ENCODE data around the gene UPF2.
"Not testable (repeated sequence)": the region's sequence is repeated elsewhere in the genome, so short reads cannot be mapped to it uniquely, and the experiment has no call there.

The UPF2 gene

GRCh38 chr10:12042797-12043651 lies at the start of gene UPF2:
UPF2 (minus strand) TSS chr10:12042809; CDS start chr10:12035423, 7,386 bp downstream.
- DNase-seq (ENCODE audit: low read depth): peak; percentile 97

DNA sequence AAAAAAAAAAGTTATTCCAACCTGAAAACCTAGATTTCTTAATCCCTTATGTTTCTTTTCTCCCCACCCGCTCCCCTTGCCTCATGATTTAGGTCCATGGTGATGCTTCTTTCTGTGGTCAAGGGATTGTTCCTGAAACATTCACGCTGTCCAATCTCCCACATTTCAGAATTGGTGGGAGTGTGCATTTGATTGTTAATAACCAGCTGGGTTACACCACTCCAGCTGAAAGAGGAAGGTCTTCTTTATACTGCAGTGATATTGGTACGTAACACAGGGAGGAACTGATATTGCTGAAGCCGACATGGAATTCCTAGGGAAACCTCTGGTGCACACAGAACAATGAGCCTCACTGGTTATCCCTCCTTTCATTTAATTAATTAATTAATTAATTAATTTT lies 48.8 kb upstream of the UPF2 start:
- no peak for DNase-seq (ENCODE audit: low read depth)

GRCh38 chr10:12088919-12089318 lies 46.3 kb upstream of the UPF2 start:
- DNase-seq (ENCODE audit: low read depth): no peak

GRCh38 chr10:12081879-12082557 lies 39.4 kb upstream of the UPF2 start:
- DNase-seq (ENCODE audit: low read depth): no peak

DNA sequence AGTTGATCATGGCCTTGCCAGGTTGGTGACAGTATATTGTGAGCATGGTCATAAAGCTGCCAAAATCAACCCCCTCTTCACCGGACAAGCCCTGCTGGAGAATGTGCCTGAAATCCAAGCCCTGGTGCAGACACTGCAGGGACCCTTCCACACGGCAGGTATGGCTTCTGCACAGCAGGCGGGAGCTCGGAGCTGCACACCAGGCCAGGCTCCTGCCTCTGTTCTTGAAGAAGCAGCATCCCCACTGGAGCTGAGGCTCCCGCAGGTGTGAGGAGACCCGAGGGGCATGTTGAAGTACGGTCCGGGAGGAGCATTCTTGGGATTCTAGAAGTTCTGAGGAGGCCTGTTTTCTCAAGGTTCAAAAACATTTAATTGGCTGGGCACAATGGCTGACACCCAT lies 38.9 kb upstream of the UPF2 start:
- no peak for DNase-seq (ENCODE audit: low read depth)

DNA sequence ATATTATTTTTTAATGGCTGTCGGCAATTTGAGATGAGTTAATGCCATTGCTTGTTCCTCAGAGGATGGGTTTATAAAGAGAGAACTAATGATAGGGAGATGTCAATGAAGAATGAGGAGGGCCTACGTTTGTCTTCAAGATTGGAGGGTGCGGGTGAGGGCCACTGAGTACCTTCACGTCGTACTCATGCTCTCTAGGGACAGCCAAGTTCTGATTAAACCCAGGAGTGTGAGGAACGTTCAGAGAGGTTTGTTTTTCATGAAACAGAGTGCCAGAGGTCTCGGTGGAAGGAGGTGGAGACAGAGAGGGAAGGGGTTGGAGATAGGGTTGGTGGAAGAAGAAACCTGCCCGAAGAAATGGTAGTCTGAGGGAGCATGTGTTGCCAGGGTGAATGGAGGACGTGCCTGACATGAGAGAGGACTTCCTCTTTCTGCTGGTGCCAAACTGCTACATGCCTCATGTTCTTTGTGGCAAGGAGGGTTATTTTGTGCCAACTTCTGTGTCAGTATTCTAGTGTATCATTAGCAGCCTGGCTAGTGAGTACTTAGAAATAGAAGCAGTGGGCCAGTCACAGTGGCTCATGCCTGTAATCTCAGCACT lies 35.1 kb upstream of the UPF2 start:
- no peak for DNase-seq (ENCODE audit: low read depth)

DNA sequence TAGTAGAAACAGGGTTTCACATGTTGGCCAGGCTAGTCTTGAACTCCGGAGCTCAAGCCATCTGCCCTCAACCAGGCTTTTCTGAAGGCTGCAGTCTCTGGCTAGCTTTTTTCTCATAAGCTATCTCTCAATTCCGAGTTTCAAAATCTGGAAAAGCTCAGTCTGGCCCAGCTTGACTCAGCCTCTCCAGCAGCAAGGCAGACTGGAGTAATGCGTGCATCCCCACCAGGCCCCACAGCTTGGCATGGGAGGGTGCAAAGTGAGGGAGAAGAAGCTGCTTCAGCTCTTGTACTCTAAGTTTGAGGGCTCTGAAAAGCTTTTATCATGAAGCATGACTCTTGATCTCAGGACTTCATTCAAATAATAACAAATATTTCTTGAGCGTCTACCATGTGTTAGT lies 30.9 kb upstream of the UPF2 start:
- DNase-seq (ENCODE audit: low read depth): no peak

DNA sequence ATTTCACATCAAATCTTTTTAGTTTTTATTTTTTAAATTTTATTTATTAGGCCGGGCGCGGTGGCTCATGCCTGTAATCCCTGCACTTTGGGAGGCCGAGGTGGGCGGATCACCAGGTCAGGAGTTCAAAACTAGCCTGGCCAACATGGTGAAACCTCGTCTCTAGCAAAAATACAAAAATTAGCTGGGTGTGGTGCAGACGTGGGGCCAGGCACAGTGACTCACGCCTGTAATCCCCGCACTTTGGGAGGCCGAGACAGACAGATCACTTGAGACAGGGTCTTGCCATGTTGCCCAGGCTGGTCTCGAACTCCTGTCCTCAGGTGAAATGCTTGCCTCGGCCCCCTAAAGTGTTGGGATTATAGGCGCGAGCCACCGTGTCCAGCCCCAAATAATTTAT lies 28.8 kb upstream of the UPF2 start:
- DNase-seq (ENCODE audit: low read depth): not testable (repeated sequence)

GRCh38 chr10:12068449-12069269 lies 26.1 kb upstream of the UPF2 start, which contains the start of gene DHTKD1:
DHTKD1 (plus strand) TSS chr10:12068954; CDS start chr10:12069034, 80 bp downstream.
- DNase-seq (ENCODE audit: low read depth): peak; percentile 99

DNA sequence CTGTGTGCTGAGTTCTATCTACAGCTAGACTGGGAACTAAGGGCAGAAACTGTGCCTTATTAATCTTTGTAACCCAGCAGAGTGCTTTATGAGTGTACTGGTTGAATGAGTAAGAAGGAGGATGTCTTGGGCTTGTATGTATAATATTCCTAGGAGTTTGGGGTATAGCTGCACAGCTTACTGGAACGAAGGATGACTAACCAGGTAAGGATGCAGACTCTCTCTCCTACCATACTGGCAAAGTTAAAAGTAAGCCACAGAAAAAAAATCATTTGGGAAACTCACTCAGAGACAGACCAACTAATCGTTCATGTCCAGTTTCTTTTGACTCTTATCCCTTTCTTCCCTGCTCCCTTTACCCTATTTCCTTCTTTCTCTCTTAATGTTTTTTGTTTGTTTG lies 24.7 kb upstream of the UPF2 start:
- no peak for DNase-seq (ENCODE audit: low read depth)

DNA sequence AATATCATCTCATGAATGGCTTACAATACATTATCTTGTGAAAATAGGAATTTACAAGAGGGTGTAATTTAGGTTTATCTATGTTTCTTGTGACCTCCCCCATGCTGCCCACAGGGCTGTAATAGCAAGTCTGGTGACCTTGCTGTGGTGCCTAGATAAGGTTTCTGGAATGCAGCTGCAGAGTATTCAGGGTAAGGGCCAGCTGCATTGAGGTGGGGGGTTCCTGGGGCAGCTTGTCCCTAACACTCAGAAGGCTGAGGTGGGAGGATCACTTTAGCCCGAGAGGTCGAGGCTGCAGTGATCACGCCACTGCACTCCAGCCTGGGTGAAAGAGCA lies 20.8 kb upstream of the UPF2 start:
- no peak for DNase-seq (ENCODE audit: low read depth)

- no peak for DNase-seq (ENCODE audit: low read depth)
Measured at GRCh38 chr10:12062754-12063482, 20.3 kb upstream of the UPF2 start.

DNA sequence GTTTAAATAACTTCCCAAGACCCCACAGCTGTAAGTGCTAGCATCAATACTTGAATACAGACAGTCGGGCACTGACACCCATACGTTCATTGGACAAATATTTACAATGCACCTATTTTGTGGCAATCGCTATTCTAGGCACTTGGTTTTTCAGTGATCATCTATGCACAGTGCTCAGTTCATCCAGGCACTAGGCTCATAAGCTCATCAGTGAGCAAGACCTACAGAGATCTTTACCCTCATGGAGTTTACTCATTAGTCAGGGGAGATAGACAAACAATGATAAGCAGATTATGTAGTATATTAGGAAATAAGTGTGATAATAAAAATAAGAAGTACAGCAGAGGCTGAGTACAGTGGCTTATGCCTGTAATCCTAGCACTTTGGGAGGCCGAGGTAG lies 18.5 kb upstream of the UPF2 start:
- no peak for DNase-seq (ENCODE audit: low read depth)

GRCh38 chr10:12056748-12057147 lies 14.1 kb upstream of the UPF2 start:
- no peak for DNase-seq (ENCODE audit: low read depth)

- DNase-seq (ENCODE audit: low read depth): no peak
Measured at GRCh38 chr10:12055732-12056131, 13.1 kb upstream of the UPF2 start.

DNA sequence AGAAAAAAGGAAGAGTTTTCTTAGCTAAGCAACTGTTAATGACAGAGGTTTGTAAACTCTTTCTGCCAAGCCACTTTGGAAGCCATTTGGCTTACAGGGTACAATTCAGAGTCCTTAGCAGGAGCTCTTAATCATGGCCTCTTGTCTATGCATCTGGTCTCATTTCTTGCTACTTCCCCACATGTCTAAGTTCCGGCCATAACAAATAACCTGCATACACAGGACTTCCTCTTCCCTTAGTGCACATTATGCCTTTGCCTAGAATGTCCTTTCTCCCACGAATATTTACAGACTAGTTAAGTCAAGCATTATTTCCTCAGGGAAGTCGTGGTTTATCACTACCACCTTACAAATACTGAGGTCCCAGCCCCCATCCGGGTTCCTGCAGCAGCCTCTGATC lies 8.6 kb upstream of the UPF2 start:
- DNase-seq (ENCODE audit: low read depth): no peak

- DNase-seq (ENCODE audit: low read depth): no peak
Measured at GRCh38 chr10:12050528-12050927, 7.9 kb upstream of the UPF2 start.

GRCh38 chr10:12048547-12048946 lies 5.9 kb upstream of the UPF2 start:
- no peak for DNase-seq (ENCODE audit: low read depth)

- no peak for DNase-seq (ENCODE audit: low read depth)
Measured at GRCh38 chr10:12045596-12045995, 3.0 kb upstream of the UPF2 start.

GRCh38 chr10:12042409-12042796 lies 206 bp downstream of the UPF2 start:
- DNase-seq (ENCODE audit: low read depth): peak; percentile 45

DNA sequence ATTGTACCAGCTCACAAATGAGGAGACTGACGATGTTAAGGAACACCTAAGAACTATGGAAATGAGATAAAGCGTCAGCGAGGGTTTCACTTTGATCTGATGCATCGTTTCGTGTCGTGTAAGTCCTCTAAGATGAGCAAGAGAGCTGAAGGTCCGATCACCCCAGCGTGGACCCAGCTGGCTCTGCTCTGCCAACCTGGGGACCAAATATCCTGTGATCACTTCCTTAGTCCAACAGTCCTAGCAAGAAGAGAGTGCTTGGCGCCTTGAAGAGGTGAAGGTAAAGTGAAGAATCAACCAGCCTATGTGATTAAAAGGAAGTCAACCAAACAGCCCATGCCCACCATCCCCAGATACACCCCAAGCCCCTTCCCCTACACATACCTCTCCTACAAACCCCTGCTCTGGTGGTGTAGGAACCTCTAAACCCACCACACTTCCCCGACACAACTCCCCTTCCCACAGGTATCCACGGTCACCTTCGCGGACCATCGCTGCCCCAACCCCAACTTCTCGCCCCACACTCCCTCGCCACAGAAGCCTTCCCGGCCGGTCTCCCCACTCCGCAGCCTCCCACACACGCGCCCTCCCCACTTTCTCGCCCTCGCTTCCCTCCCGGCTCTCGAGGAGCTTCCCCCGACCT lies 722 bp downstream of the UPF2 start:
- no peak for DNase-seq (ENCODE audit: low read depth)
